Cardiac atrium fibroblast (primary cell): ENCODE measurements around the gene CEBPZOS. TPM values are rescaled to one million over a fixed set of nuclear protein-coding genes. Genes with fewer than 3 reads are reported as not detected.

Experiments
- total RNA-seq: library from RNA; depleted of rRNA; stranded (reverse); fragments of >200 nt; gene quantifications from 2 replicates; pipeline ENCODE4 v1.2.3, GENCODE V29; 2015

CEBPZOS gene
- 15.2 and 20.4 TPM in 2 replicates for total RNA-seq

GRCh38 chr2:37196320-37197195, at the start of gene CEBPZOS:
TSS of gene CEBPZOS (plus strand) at chr2:37196496. CDS start at chr2:37199705, 3,209 bp downstream.

DNA sequence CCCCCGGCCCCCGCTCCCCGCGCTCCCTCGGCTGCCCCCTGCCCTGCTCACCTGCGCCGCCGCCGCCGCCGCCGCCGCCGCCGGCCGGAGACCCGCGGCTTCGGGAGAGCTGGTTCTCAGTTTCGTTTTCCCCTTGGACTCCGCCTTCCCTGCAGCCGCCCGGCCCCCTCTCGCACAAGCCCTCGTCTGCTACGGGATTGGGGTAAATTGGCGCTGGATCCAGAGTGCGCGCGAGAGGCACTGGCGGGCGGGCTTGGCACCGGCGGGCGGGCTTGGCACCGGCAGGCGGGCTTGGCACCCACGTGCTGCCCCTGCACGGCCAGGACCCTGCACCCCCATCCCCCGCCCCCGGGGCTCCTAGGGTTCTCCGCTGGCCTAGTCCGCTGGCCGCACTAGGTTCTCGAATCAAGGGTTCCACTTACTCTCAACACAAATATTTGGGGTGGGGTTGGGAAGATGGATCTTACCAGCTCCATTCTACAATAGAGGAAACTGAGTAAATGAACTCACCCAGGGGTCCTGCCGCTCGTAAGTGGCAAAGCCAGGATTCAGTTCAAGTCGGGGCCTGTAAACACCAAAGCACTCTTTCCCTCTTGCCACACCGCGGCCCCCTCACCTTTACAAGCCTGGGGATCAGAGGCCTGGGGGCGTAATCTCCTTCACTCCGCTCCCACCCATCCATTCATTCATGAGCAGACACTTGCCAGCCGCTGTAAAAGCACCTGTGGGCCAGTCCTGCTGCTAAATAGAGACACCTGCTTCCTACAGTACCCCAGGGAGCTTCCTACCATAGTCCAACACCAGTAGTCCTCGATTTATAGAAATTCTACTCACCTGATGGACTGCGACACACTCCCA, 39.2 kb upstream of the CEBPZOS start, which contains the start of gene EIF2AK2:
TSS of gene EIF2AK2 (minus strand) at position 124 of the 858 bp plus-strand sequence. CDS start 9,174 bp downstream, outside the sequence.

DNA sequence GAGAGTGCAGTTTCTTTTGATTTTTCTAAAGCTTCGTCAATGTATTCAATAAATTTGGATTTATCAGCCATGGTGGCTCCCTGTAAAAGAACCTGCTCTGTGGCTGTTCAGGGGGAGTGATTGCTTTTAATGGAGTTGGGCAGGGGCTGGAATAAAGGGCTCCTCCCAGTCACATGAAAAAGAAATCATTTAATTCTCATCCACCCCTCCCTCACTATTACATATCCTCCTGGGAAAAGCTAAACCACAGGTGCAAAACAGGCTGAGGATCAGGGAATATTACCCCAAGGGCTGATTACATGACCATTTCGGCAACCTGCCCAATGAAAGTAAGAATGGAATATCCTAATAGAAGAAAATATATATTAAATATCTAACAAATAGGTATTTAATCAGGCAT, 7.7 kb upstream of the CEBPZOS start, which contains the start of gene SULT6B1:
TSS of gene SULT6B1 (minus strand) at position 101 of the 400 bp plus-strand sequence. CDS start at position 71, 30 bp downstream.

GRCh38 chr2:37231241-37232130, 35.2 kb downstream of the CEBPZOS start, which contains the start of the genes CEBPZ and NDUFAF7:
TSS of gene CEBPZ (minus strand) at chr2:37231596. CDS start at chr2:37231567, 29 bp downstream.
TSS of gene NDUFAF7 (plus strand) at chr2:37231658. CDS start at chr2:37231706, 48 bp downstream.

Other genes starting within 250 kb of the CEBPZOS start
- 7.8 and 15.4 TPM in 2 replicates for gene STRN, start 230.0 kb upstream of the CEBPZOS start, total RNA-seq
- gene HEATR5B, start 112.1 kb upstream of the CEBPZOS start, total RNA-seq, result 8.8 and 15.7 TPM in 2 replicates
- 3.8 and 5.3 TPM in 2 replicates for gene GPATCH11, start 112.0 kb upstream of the CEBPZOS start, total RNA-seq
- 18.3 and 25.8 TPM in 2 replicates for gene EIF2AK2, start 39.5 kb upstream of the CEBPZOS start, total RNA-seq
- gene SULT6B1, start 7.8 kb upstream of the CEBPZOS start, total RNA-seq, result not detected in 2 replicates
- 28.7 and 35.0 TPM in 2 replicates for gene CEBPZ, start 35.1 kb downstream of the CEBPZOS start, total RNA-seq
- 9.0 and 16.8 TPM in 2 replicates for gene NDUFAF7, start 35.2 kb downstream of the CEBPZOS start, total RNA-seq
- gene PRKD3, start 128.3 kb downstream of the CEBPZOS start, total RNA-seq, result 35.6 and 58.5 TPM in 2 replicates
- 1.8 and 8.4 TPM in 2 replicates for gene QPCT, start 148.1 kb downstream of the CEBPZOS start, total RNA-seq